ENCODE data around the gene ALOXE3. TPM values are rescaled to one million over a fixed set of nuclear protein-coding genes. Genes with fewer than 3 reads are reported as not detected.

The ALOXE3 gene
- total and polyA plus RNA-seq, 2 of the 8 experiments (the other 6 are each of a cell fraction or from before 2014, with no cell fraction given) = 0.26 TPM; not detected in 1

GRCh38 chr17:8149419-8150193 is 31.3 kb upstream of the ALOXE3 start:
- H3K4me1 ChIP-seq (replicated peaks in 1 of 4; ENCODE audit: control insufficient read depth in 3 of 4, insufficient read depth in 4 of 4, low read length in 3 of 4) = peaks cover 5 to 18% (median 13%) of the 10 kb centered on the region in 4 experiments
- H3K23me2 ChIP-seq (ENCODE audit: low read depth, low read length) = peaks cover 13% of the 10 kb centered on the region
- no peak overlapping the region for H3K23ac ChIP-seq (ENCODE audit: insufficient read length)
- ChIA-PET POLR2A (ENCODE audit: partially characterized antibody) (interaction anchor here (2.3 to 6.4 kb wide), 3 partner anchors 10 to 24 kb away, joined by 10 to 62 read pairs (median 33); no protein-coding TSS in a partner anchor), CTCF (ENCODE audit: partially characterized antibody) (interaction anchor here (1.7 to 14.1 kb wide), 4 partner anchors 8 to 23 kb away, joined by 3 to 133 read pairs (median 9); partner anchors contain the start of gene VAMP2)
- H3K4me2 ChIP-seq (ENCODE audit: insufficient read depth in 1 of 2, low read depth in 2 of 2, low read length in 2 of 2) = no peak overlapping the region
- no peak overlapping the region for H3K9ac ChIP-seq (replicated peaks in 1 of 4; ENCODE audit: extremely low read depth in 1 of 4, low read depth in 3 of 4, low read length in 3 of 4)
- no peak overlapping the region for H3K4ac ChIP-seq (replicated peaks; ENCODE audit: insufficient read length, low read depth, low read length)
- H3K9me3 ChIP-seq (ENCODE audit: insufficient read depth in 2 of 2, low read depth in 1 of 2, low read length in 1 of 2) = no peaks in the 10 kb centered on the region
- peaks cover 2 to 24% of the 10 kb centered on the region in 2 experiments for H4K20me1 ChIP-seq (replicated peaks in 1 of 2; ENCODE audit: control insufficient read depth in 1 of 2, insufficient read depth in 2 of 2, low read length in 2 of 2)
- no peak overlapping the region for H3K14ac ChIP-seq (ENCODE audit: insufficient read length)
- H3K27me3 ChIP-seq (replicated peaks in 1 of 4; ENCODE audit: control insufficient read depth in 3 of 4, extremely low read depth in 1 of 4, insufficient read depth in 3 of 4, low read length in 3 of 4) = no peaks in the 10 kb centered on the region
- 91% methylated on average over 29 of the region's 29 CpGs; no CpG with 5 or more reads in 1 of the 2 experiments for WGBS, 2 experiments (ENCODE audit: extremely low coverage in 1 of 2, insufficient coverage in 1 of 2, insufficient read length in 1 of 2, insufficient replicate concordance in 2 of 2, low coverage in 1 of 2, low lambda C conversion rate in 2 of 2, missing lambda C conversion rate in 1 of 2)
- H2BK15ac ChIP-seq (ENCODE audit: low read length) = no peak overlapping the region
- peaks cover 13 to 45% (median 30%) of the 10 kb centered on the region in 4 experiments; a peak in 7 of 8 replicates for H3K36me3 ChIP-seq (ENCODE audit: control insufficient read depth in 2 of 4, insufficient read depth in 4 of 4, low read length in 3 of 4)
- H2BK12ac ChIP-seq (ENCODE audit: low read depth, low read length) = no peak overlapping the region
- H2BK120ac ChIP-seq (replicated peaks; ENCODE audit: low read depth, low read length) = no peak overlapping the region
- H3K56ac ChIP-seq (replicated peaks; ENCODE audit: insufficient read length, low read depth, low read length) = no peak overlapping the region
- no peak overlapping the region for H2BK20ac ChIP-seq (ENCODE audit: low read length)
- no peak overlapping the region for H4K91ac ChIP-seq (replicated peaks; ENCODE audit: insufficient read length, low read length)
- H3K4me3 ChIP-seq (ENCODE audit: extremely low read depth in 1 of 4, insufficient read depth in 2 of 4, low read depth in 3 of 4, low read length in 4 of 4) = no peak overlapping the region
- H2AFZ ChIP-seq (ENCODE audit: low read length) = no peak overlapping the region
- DNase-seq (ENCODE audit: low read depth in 1 of 2, low spot score in 2 of 2) = no peak
- no peak overlapping the region; the same call in 1 of the 2 replicates for H4K8ac ChIP-seq (ENCODE audit: extremely low read depth, insufficient read depth, low read length)
- no peak overlapping the region for H4K5ac ChIP-seq (ENCODE audit: insufficient read length, low read depth, low read length)
- no peak overlapping the region for H3K18ac ChIP-seq (ENCODE audit: extremely low read depth, low read length)
- no peak overlapping the region for H2AK5ac ChIP-seq (ENCODE audit: low read depth, low read length)
- FAIRE-seq = no peak
- H3K79me1 ChIP-seq (ENCODE audit: low read depth, low read length) = peaks cover 7% of the 10 kb centered on the region; the same call in 1 of the 2 replicates
- H3K79me2 ChIP-seq (ENCODE audit: control insufficient read depth in 1 of 2, insufficient read depth in 2 of 2, low read length in 2 of 2) = peaks cover 0 to 5% of the 10 kb centered on the region in 2 experiments; a peak in 1 of 4 replicates
- no peak overlapping the region for H2BK5ac ChIP-seq (ENCODE audit: low read depth, low read length)
- no peak overlapping the region for H3K27ac ChIP-seq (ENCODE audit: low read depth, low read length)
- TF ChIP-seq SAP30 (IDR thresholded peaks at IDR 0.05; ENCODE audit: insufficient read depth, insufficient replicate concordance, low read length) (no peak), KDM4A (IDR thresholded peaks at IDR 0.05; ENCODE audit: low read depth, low read length, severe bottlenecking) (no peak), BACH1 (IDR thresholded peaks at IDR 0.05; ENCODE audit: low read length) (no peak), SIX5 (IDR thresholded peaks at IDR 0.05; ENCODE audit: low read depth, low read length) (no peak), PHF8 (conservative IDR thresholded peaks at IDR 0.05; ENCODE audit: low read depth, low read length) (no peak), SRF (IDR thresholded peaks at IDR 0.05; ENCODE audit: low read depth, low read length) (no peak), ATF3 (IDR thresholded peaks at IDR 0.05; ENCODE audit: insufficient read depth, low read depth, low read length) (no peak), USF2 (IDR thresholded peaks at IDR 0.05; ENCODE audit: low read length) (no peak), CTBP2 (IDR thresholded peaks at IDR 0.05; ENCODE audit: borderline replicate concordance, insufficient read depth, insufficient read length, low read length) (no peak)

Data from H1 (cell line).